DMS53 (cell line): ENCODE data around the gene TP53BP2.
A peak's percentile ranks its signal among the peaks of the same experiment; 100 is the strongest.
"Not testable (repeated sequence)": the region's sequence is repeated elsewhere in the genome, so short reads cannot be mapped to it uniquely, and the experiment has no call there.

Experiments
- DNase-seq: peaks from one replicate; lab custom pipeline; 2025; lab: John Stamatoyannopoulos, UW

The TP53BP2 gene

DNA sequence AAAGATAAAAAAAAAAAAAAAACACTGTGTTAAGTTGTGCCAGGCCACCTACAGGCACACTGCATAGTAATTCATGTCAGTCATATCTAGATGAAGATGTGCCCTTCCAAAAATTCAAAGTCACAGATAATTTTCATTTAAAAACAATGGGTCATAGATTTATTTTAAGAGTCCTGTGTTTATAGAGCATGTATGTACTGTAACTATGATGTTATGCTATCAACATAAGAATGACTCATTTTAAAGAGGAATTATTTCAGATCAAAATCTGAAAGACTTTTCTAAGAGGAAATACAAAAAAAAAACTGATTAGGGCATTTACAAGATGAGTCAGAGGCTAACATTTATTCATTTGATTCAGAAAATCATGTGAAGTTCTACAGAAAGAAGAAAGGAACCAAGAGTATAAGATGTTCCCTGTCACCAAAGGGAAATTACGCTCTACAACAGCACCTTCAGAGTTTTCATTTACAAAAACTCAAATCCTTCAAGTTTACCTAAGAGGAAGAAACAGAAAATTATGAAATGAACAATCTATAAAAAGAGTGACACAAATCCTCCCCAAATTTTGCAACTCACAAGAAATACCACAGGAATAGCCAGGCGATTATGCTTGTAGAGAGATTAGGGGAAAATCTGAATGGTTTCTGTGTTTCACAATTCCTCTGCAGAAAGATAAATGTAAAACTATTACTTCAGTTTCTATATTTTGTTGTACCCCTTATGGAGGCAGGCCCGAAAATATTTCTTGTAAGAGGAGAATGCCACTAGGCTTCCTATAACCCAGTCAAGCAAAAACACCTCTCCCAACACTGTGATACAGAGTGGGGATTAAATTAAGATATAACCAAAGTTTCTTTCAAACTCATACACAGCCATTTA is 13.8 kb downstream of the TP53BP2 start:
- peak; percentile 63 for DNase-seq

DNA sequence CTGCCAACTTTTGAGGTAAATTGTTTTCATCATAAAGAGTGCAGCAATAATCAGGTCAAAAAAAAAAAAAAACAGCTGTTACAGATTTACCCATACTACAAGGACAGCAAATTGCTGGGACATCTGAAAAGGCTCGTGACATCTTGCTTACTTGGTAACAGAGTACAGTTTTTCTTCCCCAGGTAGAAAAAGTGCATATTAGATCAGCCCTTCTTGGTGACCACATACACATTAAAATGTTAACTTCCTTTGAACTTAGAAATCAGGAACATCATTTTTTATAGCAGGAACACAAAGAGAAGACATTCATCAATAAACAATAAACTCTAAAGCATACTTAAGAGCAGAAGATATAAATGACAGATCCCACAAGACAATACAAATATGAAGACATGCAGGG is 16.1 kb downstream of the TP53BP2 start:
- DNase-seq = no peak

DNA sequence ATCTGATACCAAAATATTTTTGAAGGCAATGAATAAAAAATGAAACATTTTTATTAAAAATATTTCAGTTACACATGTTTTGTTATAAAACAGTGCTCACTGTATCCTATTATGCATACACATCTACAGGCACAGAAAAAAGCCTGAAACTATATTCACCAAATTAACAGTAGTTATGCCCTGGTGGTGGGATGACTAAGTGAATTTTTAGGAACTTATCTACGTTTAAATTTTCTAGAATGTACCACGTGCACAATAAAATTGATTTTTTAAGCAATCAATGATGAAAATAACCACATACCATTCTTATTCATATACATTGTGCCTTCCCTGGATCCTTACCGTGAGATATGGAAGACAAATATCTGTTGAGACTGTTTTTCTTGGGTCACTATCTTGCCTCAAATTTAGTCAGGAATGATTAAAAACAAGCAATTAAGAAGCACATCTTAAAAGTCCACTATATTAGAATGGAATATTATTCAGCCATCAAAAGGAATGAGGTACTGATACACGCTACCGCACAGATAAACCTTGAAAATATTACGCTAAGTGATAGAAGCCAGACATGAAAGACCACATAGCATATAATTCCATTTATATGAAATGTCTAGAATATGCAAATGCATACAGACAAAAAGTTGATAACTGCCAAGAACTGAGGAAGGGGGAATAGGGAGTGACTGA is 17.4 kb downstream of the TP53BP2 start:
- no peak for DNase-seq

- peak; percentile 13 for DNase-seq
These were observed 18.5 kb downstream of the TP53BP2 start for GRCh38 chr1:223827193-223827663.

- DNase-seq = no peak
These were observed 19.7 kb downstream of the TP53BP2 start for GRCh38 chr1:223825767-223826748.

- DNase-seq = no peak
These were observed 21.0 kb downstream of the TP53BP2 start for GRCh38 chr1:223824712-223825111.

DNA sequence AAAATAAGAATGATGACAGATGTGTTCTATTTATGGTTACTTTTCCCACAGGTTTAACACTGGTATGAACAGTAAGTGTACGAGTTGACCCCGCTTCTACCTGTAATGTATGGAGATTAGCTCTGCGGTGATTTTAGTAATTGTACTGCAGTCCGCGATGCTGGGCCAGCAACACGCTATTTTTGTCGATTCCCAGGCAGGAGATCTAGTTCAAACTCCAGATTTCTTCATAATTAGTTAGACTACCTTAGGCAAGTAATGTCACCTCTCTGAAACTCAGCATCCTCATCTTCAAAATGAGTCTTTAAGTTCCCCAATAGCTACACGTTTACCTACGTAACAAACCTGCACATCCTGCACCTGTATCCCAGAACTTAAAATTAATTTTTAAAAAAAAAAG is 21.5 kb downstream of the TP53BP2 start:
- no peak for DNase-seq

DNA sequence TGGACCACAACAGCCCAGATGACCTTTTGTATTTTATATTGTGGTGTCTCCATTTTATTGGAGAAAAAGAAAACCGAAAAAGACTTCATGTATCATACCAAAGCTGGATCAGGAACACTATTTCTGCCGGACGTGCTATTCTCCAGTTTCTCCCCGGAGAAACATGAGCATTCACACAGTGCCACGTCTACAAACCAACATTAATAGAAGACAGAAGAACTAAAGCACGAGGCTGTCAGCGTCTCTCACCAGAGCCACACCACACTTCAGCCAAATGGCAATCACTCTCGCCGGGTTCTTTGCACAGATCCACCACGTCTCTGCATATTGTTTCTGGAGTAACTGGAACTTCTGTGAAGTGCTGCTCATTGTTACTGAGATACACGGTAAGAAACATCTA is 24.8 kb downstream of the TP53BP2 start:
- no peak for DNase-seq

DNA sequence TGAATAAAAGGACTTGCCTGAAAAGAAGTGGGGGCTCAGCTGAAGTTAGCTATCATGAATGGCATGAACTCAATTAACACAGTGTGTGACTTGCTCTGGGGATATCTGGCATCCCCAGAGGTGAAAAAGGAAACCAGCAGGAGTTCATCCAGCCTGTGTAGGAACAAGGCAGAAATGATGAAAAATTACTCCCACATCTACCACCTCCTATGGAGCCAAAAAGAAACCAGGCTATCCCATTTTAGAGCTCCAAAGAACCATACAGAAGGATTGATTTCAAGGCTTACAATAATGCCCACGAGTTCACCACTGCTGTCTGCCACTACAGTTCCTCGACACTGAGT is 25.3 kb downstream of the TP53BP2 start:
- DNase-seq = no peak

DNA sequence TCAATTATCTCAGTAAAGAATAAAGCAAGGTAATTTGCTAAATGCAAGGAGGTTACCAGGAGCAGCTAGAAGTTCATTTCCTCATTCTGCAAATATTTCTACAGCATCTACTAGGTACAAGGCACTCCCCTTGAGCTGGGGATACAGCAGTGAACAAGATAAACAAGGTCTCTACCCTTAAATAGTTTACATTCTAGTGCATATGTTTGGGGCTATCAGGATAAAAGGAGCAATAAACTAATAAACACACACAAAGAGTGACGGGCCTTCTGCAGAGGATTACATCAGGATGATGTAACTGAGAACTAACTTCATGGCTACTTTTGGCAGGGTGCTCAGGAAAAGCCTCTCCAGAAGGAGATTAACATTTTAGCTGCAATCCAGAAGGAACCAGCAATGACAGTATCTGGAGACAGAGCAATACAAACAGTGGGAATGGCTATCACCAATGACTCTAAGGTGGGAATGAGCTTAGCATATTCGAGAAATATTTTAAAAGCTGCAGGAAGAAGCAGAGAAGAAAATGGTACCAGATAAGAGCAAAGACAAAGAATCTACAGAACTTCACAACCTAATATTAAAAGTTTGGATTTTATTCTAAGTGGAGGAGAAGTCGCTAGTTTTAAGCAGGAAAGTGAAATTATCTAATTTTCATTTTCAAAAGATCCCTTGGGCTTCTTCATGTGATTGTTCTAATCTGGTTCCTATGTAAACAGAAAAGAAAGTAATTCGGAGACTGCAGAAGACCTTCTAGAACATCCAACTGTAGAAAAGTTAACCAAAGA is 25.8 kb downstream of the TP53BP2 start:
- no peak for DNase-seq

- DNase-seq = not testable (repeated sequence)
These were observed 28.5 kb downstream of the TP53BP2 start for GRCh38 chr1:223817265-223817664.

DNA sequence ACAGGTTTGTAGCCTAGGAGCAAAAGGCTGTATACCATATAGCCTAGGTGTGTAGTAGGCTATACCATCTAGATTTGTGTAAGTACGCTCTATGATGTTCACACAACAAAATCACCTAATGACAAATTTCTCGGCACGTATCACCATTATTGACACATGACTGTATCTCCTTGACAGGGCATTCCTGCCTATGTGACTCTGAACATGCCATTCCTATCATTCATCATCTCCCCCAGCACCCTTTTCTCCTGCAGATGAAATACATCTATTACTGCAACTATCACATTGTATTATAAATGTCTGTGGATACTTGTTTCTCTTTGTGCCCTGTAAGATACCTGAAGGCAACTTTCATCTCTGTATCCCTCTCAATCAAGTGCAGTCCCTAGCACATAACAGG is 29.9 kb downstream of the TP53BP2 start:
- no peak for DNase-seq

- DNase-seq = no peak
These were observed 30.5 kb downstream of the TP53BP2 start for GRCh38 chr1:223815020-223815853.

GRCh38 chr1:223813645-223814044 is 32.1 kb downstream of the TP53BP2 start:
- no peak for DNase-seq

- peak; percentile 67 for DNase-seq
These were observed 34.1 kb downstream of the TP53BP2 start for GRCh38 chr1:223811634-223812101.

- DNase-seq = no peak
These were observed 35.2 kb downstream of the TP53BP2 start for GRCh38 chr1:223810586-223810985.

DNA sequence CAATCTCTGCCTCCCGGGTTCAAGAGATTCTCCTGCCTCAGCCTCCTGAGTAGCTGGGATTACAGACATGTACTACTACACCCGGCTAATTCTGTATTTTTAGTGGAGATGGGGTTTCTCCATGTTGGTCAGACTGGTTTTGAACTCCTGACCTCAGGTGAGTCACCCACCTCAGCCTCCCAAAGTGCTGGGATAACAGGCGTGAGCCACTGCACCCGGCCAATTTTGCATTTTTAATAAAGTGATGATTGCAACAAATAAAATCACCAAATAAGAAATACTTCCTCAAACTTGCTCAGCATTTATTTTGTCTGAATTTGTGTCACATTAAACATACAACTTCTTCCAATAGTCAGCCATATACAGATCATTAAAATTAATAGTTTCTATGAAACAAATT is 35.8 kb downstream of the TP53BP2 start:
- DNase-seq = not testable (repeated sequence)

DNA sequence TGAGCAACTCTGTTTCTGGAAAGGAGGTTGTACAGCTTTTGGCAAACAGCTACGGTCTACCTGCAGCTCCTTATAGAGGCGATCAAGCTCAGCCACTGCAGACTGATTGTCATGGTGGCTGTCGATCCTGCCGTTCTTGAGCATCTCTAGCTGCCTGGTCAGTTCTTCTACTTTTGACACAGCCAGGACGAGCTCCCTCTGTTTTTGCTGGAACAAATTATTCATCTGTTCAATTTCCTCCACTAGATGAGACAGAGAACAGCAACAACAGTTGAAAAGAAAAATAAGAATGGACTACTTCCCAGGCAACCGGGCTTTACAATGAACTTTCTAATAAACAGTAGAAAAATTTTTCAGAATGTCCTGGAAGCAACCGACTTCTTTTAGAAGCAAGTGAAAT is 42.5 kb downstream of the TP53BP2 start:
- no peak for DNase-seq

GRCh38 chr1:223802602-223803001 is 43.1 kb downstream of the TP53BP2 start:
- no peak for DNase-seq

DNA sequence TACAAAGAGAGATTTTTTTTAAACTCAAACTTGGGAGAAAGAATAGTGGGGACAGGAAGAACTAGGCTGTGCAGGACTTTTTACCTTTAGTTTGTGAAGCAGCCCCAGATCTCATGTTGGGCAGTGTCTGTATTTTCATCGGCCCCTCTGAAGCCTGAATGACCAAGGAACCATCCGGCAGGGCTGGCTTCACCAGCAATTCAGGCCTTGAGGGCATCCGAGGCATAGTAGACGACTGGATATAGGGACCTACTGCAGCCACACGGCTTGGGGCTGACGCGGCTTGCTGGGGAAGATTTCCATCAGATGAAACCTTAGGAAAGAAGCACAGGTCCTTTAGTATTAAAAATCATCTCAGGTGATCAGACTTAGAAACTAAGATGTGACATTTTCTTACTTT is 43.7 kb downstream of the TP53BP2 start:
- DNase-seq = no peak
